Fibroblast of skin of left quadriceps (primary cell): ENCODE results near the gene GRB14.

Experiments used
- DNase-seq, 2 experiments: peaks; one replicate each; pipeline ENCODE4 v3.0.0-alpha.2; 2013; ENCODE audit warnings: low read depth in 2 of 2

GRB14 gene

GRCh38 chr2:164613321-164613982 lies 7.8 kb downstream of the GRB14 start:
- no peak for DNase-seq

GRCh38 chr2:164609790-164610189 lies 11.5 kb downstream of the GRB14 start:
- no peak for DNase-seq

- no peak for DNase-seq
These were observed 14.7 kb downstream of the GRB14 start for GRCh38 chr2:164606557-164606956.

GRCh38 chr2:164605295-164605694 lies 16.0 kb downstream of the GRB14 start:
- DNase-seq, result no peak

- DNase-seq, result no peak
These were observed 20.5 kb downstream of the GRB14 start for GRCh38 chr2:164600763-164601162.

GRCh38 chr2:164599954-164600589 lies 21.2 kb downstream of the GRB14 start:
- DNase-seq, result peak; percentile 28 to 35

GRCh38 chr2:164597983-164598382 lies 23.3 kb downstream of the GRB14 start:
- DNase-seq, result no peak

- no peak for DNase-seq
These were observed 26.3 kb downstream of the GRB14 start for GRCh38 chr2:164595031-164595430.

- no peak for DNase-seq
These were observed 27.3 kb downstream of the GRB14 start for GRCh38 chr2:164593959-164594358.

- no peak for DNase-seq
These were observed 27.7 kb downstream of the GRB14 start for GRCh38 chr2:164593541-164593940.

- DNase-seq, result no peak
These were observed 31.8 kb downstream of the GRB14 start for GRCh38 chr2:164589522-164589921.

GRCh38 chr2:164581050-164581449 lies 40.2 kb downstream of the GRB14 start:
- no peak for DNase-seq

GRCh38 chr2:164574931-164575330 lies 46.4 kb downstream of the GRB14 start:
- no peak for DNase-seq

- DNase-seq, result no peak
These were observed 50.8 kb downstream of the GRB14 start for GRCh38 chr2:164570475-164570874.

- no peak for DNase-seq
These were observed 51.9 kb downstream of the GRB14 start for GRCh38 chr2:164569378-164569777.

GRCh38 chr2:164568317-164568716 lies 53.0 kb downstream of the GRB14 start:
- no peak for DNase-seq

- DNase-seq, result no peak
These were observed 53.8 kb downstream of the GRB14 start for GRCh38 chr2:164567335-164567989.

- DNase-seq, result no peak
These were observed 55.9 kb downstream of the GRB14 start for GRCh38 chr2:164565359-164565758.

- DNase-seq, result no peak
These were observed 58.6 kb downstream of the GRB14 start for GRCh38 chr2:164562666-164563065.

- DNase-seq, result no peak
These were observed 59.3 kb downstream of the GRB14 start for GRCh38 chr2:164561991-164562390.

GRCh38 chr2:164561416-164561815 lies 59.9 kb downstream of the GRB14 start:
- DNase-seq, result no peak

GRCh38 chr2:164560902-164561301 lies 60.4 kb downstream of the GRB14 start:
- DNase-seq, result no peak

GRCh38 chr2:164560181-164560792 lies 61.0 kb downstream of the GRB14 start:
- peak in 1 of 2 experiments; percentile 12 for DNase-seq
